Neural cell (in vitro differentiated cells): ENCODE results near the gene TMEM50B. TPM values are rescaled to one million over a fixed set of nuclear protein-coding genes. Genes with fewer than 3 reads are reported as not detected.

Experiments used
- H2AFZ ChIP-seq: fragments of 200-600, 300-800 bp; sonication (generic), shearing (Covaris generic); 2 replicates; pipeline ENCODE4 v1.6.0; 2014; ENCODE audit warnings: low read depth, mild to moderate bottlenecking, antibody characterized with exemption, low read length, moderate library complexity
- H3F3A ChIP-seq: fragments of 200-600 bp; shearing (Covaris generic); 2 replicates; pipeline ENCODE4 v1.6.1; 2016; ENCODE audit warnings: mild to moderate bottlenecking, moderate library complexity, mixed read lengths, antibody characterized with exemption, low read length; ENCODE audit not compliant: insufficient read depth, poor library complexity, severe bottlenecking
- H3K27ac ChIP-seq: fragments of 200-600, 300-800 bp; sonication (generic), shearing (Covaris generic); 2 replicates; pipeline ENCODE4 v1.5.1; 2014; ENCODE audit warnings: mild to moderate bottlenecking, low read length, moderate library complexity
- H3K27me3 ChIP-seq: fragments of 300-800, 200-600 bp; sonication (generic), shearing (Covaris generic); 2 replicates; pipeline ENCODE4 v1.6.0; 2014; ENCODE audit warnings: mild to moderate bottlenecking, low read depth, low read length, moderate library complexity; ENCODE audit not compliant: insufficient read depth
- H3K36me3 ChIP-seq: fragments of 300-800, 200-600 bp; sonication (generic), shearing (Covaris generic); 2 replicates; pipeline ENCODE4 v1.5.1; 2014; ENCODE audit warnings: mild to moderate bottlenecking, antibody characterized with exemption, low read length, moderate library complexity; ENCODE audit not compliant: insufficient read depth
- H3K4me2 ChIP-seq: fragments of 300-800, 200-600 bp; sonication (generic), shearing (Covaris generic); 2 replicates; pipeline ENCODE4 v1.6.0; 2014; ENCODE audit warnings: mild to moderate bottlenecking, low read length
- H3K4me3 ChIP-seq: fragments of 300-800, 200-600 bp; sonication (generic), shearing (Covaris generic); 2 replicates; pipeline ENCODE4 v1.5.1; 2014; ENCODE audit warnings: mild to moderate bottlenecking, low read length, moderate library complexity
- H3K79me2 ChIP-seq: fragments of 200-600 bp; shearing (Covaris generic); replicated peaks from 2 replicates; pipeline ENCODE4 v1.6.0; 2014; ENCODE audit warnings: mild to moderate bottlenecking, low read length, moderate library complexity; ENCODE audit not compliant: insufficient read depth
- H3K9ac ChIP-seq: fragments of 300-800, 200-600 bp; sonication (generic), shearing (Covaris generic); 2 replicates; pipeline ENCODE4 v1.6.1; 2016; ENCODE audit warnings: mild to moderate bottlenecking, low read length, mixed read lengths
- H3K9me2 ChIP-seq: fragments of 200-600 bp; shearing (Covaris generic); 2 replicates; pipeline ENCODE4 v1.6.1; 2016; ENCODE audit warnings: mild to moderate bottlenecking, low read length, mixed read lengths; ENCODE audit not compliant: insufficient read depth
- H3K9me3 ChIP-seq: fragments of 200-600, 300-800 bp; sonication (generic), shearing (Covaris generic); 2 replicates; pipeline ENCODE4 v1.6.1; 2016; ENCODE audit warnings: mild to moderate bottlenecking, mixed run types, low read length, moderate library complexity, mixed read lengths
- H4K20me1 ChIP-seq: fragments of 200-600 bp; shearing (Covaris generic); 2 replicates; pipeline ENCODE4 v1.6.1; 2016; ENCODE audit warnings: mild to moderate bottlenecking, mixed run types; ENCODE audit not compliant: insufficient read depth
- EP300 ChIP-seq: fragments of 450-650 bp; conservative IDR thresholded peaks from 2 replicates; pipeline ENCODE4 v1.6.1; 2014; ENCODE audit warnings: antibody characterized with exemption, mild to moderate bottlenecking, moderate library complexity; ENCODE audit not compliant: poor library complexity, severe bottlenecking
- EZH2 ChIP-seq: fragments of 200-600, 300-800 bp; shearing (Covaris generic), sonication (generic); IDR thresholded peaks from 2 replicates; pipeline ENCODE4 v1.6.1; 2014; ENCODE audit warnings: antibody characterized with exemption, low read length, borderline replicate concordance, mild to moderate bottlenecking; ENCODE audit not compliant: insufficient read depth, poor library complexity, severe bottlenecking
- MXI1 ChIP-seq: fragments of 450-650 bp; conservative IDR thresholded peaks from 2 replicates; pipeline ENCODE4 v1.6.1; 2014; ENCODE audit warnings: antibody characterized with exemption, mild to moderate bottlenecking; ENCODE audit not compliant: poor library complexity, severe bottlenecking
- POLR2AphosphoS5 ChIP-seq: IDR thresholded peaks from 2 replicates; pipeline ENCODE4 v1.6.1; 2012
- RAD21 ChIP-seq: fragments of 450-650 bp; conservative IDR thresholded peaks from 2 replicates; pipeline ENCODE4 v1.6.1; 2014; ENCODE audit warnings: antibody characterized with exemption, mild to moderate bottlenecking, moderate library complexity
- SMC3 ChIP-seq: fragments of 450-650 bp; conservative IDR thresholded peaks from 2 replicates; pipeline ENCODE4 v1.6.1; 2014; ENCODE audit warnings: antibody characterized with exemption, mild to moderate bottlenecking, moderate library complexity; ENCODE audit not compliant: poor library complexity
- TAF1 ChIP-seq: IDR thresholded peaks from 2 replicates; pipeline ENCODE4 v1.6.1; 2012; ENCODE audit warnings: low read depth
- polyA plus RNA-seq: library from polyadenylated mRNA; depleted of rRNA; stranded (reverse); fragments of >200 nt; gene quantifications from 2 replicates; pipeline ENCODE4 v1.2.3, GENCODE V29; 2014
- TF ChIP-seq, protein P1 (sequence below): IDR thresholded peaks from 2 replicates; pipeline ENCODE4 v1.6.1; 2012; ENCODE audit warnings: borderline replicate concordance
- TF ChIP-seq, protein P2 (sequence below): fragments of 450-650 bp; IDR thresholded peaks from 2 replicates; pipeline ENCODE4 v1.5.1; 2014; ENCODE audit warnings: antibody characterized with exemption, mild to moderate bottlenecking, moderate library complexity; ENCODE audit not compliant: poor library complexity, severe bottlenecking

The TMEM50B gene
- polyA plus RNA-seq, 1 donor from 2014 or later: 69.4 TPM

DNA sequence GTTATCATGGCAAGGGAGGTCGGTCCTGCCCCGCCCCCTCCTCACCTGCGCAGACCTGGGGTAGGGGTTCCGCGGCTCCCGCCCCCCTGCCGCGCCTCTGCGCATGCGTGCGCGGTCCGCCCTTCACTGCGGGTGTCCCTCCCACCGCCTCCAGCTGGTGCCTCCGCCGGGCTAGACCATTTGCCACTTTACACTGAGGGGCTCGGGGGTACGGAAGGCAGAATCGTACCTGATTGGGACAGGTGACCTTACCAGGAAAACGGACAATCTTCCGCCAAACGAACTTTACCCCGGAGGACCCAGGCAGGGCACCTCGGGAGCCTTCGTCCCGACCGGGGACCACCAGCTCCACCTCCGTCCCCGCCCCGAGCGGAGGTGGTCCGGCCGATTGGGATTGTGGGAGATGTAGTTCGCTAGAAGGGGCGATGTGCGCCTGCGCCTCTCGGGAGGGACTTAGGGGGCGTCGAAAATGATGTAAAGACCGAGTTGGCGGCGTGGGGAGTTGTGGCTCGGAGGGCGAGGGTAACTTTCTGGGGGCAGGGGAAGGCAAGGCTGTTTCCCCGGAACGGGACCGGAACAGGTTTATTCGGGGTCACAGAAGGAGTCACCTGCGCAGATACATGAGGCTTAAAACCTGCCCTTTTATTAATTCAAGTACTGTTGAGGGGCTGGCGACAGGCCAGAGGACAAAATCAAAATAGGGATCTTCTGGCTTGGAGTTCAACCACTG, 11.8 kb upstream of the TMEM50B start, which contains the start of gene DNAJC28:
TSS of gene DNAJC28 (minus strand) at position 344 of the 730 bp plus-strand sequence. CDS start 2,323 bp downstream, outside the sequence.
- Histone ChIP-seq H3K79me2 (no peaks in the 10 kb centered on the region), H3K4me3 (peak within 1 kb of the TSS; percentile 83), H3K36me3 (no peaks in the 10 kb centered on the region), H3K9me2 (no peaks in the 10 kb centered on the region), H3K27me3 (no peaks in the 10 kb centered on the region), H3K4me2 (peak within 1 kb of the TSS; percentile 100), H4K20me1 (no peaks in the 10 kb centered on the region), H3K27ac (peak within 1 kb of the TSS; percentile 81), H3F3A (no peaks in the 10 kb centered on the region), H3K9me3 (no peaks in the 10 kb centered on the region), H2AFZ (peak within 1 kb of the TSS; percentile 89), H3K9ac (peak within 1 kb of the TSS; percentile 84)
- TF ChIP-seq, protein P1, sequence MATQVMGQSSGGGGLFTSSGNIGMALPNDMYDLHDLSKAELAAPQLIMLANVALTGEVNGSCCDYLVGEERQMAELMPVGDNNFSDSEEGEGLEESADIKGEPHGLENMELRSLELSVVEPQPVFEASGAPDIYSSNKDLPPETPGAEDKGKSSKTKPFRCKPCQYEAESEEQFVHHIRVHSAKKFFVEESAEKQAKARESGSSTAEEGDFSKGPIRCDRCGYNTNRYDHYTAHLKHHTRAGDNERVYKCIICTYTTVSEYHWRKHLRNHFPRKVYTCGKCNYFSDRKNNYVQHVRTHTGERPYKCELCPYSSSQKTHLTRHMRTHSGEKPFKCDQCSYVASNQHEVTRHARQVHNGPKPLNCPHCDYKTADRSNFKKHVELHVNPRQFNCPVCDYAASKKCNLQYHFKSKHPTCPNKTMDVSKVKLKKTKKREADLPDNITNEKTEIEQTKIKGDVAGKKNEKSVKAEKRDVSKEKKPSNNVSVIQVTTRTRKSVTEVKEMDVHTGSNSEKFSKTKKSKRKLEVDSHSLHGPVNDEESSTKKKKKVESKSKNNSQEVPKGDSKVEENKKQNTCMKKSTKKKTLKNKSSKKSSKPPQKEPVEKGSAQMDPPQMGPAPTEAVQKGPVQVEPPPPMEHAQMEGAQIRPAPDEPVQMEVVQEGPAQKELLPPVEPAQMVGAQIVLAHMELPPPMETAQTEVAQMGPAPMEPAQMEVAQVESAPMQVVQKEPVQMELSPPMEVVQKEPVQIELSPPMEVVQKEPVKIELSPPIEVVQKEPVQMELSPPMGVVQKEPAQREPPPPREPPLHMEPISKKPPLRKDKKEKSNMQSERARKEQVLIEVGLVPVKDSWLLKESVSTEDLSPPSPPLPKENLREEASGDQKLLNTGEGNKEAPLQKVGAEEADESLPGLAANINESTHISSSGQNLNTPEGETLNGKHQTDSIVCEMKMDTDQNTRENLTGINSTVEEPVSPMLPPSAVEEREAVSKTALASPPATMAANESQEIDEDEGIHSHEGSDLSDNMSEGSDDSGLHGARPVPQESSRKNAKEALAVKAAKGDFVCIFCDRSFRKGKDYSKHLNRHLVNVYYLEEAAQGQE: no peak
- TF ChIP-seq POLR2AphosphoS5 (peak; percentile 76), MXI1 (peak; percentile 69), EP300 (peak; percentile 48), RAD21 (peak; percentile 35), TAF1 (no peak), SMC3 (no peak), EZH2 (no peak)
- TF ChIP-seq, protein P2, sequence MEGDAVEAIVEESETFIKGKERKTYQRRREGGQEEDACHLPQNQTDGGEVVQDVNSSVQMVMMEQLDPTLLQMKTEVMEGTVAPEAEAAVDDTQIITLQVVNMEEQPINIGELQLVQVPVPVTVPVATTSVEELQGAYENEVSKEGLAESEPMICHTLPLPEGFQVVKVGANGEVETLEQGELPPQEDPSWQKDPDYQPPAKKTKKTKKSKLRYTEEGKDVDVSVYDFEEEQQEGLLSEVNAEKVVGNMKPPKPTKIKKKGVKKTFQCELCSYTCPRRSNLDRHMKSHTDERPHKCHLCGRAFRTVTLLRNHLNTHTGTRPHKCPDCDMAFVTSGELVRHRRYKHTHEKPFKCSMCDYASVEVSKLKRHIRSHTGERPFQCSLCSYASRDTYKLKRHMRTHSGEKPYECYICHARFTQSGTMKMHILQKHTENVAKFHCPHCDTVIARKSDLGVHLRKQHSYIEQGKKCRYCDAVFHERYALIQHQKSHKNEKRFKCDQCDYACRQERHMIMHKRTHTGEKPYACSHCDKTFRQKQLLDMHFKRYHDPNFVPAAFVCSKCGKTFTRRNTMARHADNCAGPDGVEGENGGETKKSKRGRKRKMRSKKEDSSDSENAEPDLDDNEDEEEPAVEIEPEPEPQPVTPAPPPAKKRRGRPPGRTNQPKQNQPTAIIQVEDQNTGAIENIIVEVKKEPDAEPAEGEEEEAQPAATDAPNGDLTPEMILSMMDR: peak; percentile 26

DNA sequence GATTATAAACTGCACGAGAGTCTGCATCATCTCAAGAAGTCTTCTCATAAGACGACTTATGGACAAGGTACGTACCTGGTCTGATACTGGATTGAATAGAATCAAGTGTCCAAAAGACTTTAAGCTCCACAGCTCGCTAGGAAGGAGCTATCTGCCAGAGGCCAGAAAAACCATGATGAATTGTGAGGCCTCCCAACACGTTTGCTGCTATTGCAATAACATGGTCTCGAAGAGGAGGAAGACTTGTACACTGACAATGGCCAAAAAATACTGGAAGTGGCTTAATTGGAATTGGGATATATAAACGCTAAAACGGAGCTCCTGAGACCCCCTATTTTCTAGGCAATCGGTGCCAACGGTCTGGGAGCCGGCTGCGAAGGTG, 11.2 kb upstream of the TMEM50B start:
- H3K9me2 ChIP-seq: no peaks in the 10 kb centered on the region
- no peaks in the 10 kb centered on the region for H3K79me2 ChIP-seq
- no peaks in the 10 kb centered on the region for H4K20me1 ChIP-seq
- no peaks in the 10 kb centered on the region for H3K27me3 ChIP-seq
- H3K27ac ChIP-seq: peak overlapping the region; percentile 81
- H3K9me3 ChIP-seq: no peaks in the 10 kb centered on the region
- H3F3A ChIP-seq: no peaks in the 10 kb centered on the region
- H3K36me3 ChIP-seq: no peaks in the 10 kb centered on the region
- H3K4me2 ChIP-seq: peak overlapping the region; percentile 100
- peak overlapping the region; percentile 84 for H3K9ac ChIP-seq
- peak overlapping the region; percentile 89 for H2AFZ ChIP-seq
- H3K4me3 ChIP-seq: peak overlapping the region; percentile 83
- TF ChIP-seq SMC3: no peak
- no peak for TF ChIP-seq EP300
- no peak for TF ChIP-seq RAD21
- TF ChIP-seq TAF1: no peak
- no peak for TF ChIP-seq POLR2AphosphoS5
- no peak for TF ChIP-seq EZH2
- TF ChIP-seq, protein P1: no peak
